ENCODE data around the gene LRIG1.
"Not testable (repeated sequence)": the region's sequence is repeated elsewhere in the genome, so short reads cannot be mapped to it uniquely, and the experiment has no call there.

Gene LRIG1

DNA sequence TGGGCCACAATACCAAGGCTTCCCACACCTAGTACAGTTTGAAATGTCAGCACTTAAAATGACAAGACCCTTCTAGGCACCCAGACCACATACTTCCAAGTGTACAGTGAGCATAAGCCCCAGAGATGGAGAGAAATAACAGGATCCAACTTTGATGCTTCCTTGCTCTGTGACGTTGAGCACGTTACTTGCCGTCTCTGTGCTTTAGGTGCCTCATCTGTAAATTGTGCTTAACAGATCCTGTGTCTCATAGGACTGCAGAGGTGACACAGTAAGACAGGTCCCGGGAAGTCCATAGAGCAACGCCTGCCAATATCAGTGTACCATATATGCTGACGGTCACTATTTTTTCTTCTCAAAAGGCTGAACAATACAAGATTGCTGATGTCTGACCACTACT, 59.1 kb downstream of the LRIG1 start:
- no peak for DNase-seq

- DNase-seq: no peak
These were observed 59.7 kb downstream of the LRIG1 start for GRCh38 chr3:66441129-66441528.

GRCh38 chr3:66439666-66440344, 61.0 kb downstream of the LRIG1 start:
- DNase-seq: peak; percentile 92

DNA sequence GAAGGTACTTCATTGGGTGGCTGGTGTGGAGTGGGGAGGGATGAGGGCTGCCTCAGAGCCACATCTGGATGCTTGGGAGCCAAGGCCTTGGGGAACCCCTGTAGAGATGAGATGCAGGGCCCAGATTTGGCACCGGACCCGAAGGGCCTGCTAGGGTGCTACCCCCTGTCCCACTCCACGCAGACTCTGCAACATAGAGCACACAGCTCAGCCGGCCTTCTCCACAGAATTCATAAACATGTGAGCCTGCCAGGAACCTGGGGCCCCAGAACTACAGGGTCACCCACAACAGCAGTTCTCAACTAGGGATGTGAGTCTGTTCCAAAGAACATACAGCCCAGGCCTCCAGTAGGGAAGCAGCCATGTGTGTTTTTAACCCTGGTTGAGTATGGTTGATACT, 62.8 kb downstream of the LRIG1 start:
- no peak for DNase-seq

DNA sequence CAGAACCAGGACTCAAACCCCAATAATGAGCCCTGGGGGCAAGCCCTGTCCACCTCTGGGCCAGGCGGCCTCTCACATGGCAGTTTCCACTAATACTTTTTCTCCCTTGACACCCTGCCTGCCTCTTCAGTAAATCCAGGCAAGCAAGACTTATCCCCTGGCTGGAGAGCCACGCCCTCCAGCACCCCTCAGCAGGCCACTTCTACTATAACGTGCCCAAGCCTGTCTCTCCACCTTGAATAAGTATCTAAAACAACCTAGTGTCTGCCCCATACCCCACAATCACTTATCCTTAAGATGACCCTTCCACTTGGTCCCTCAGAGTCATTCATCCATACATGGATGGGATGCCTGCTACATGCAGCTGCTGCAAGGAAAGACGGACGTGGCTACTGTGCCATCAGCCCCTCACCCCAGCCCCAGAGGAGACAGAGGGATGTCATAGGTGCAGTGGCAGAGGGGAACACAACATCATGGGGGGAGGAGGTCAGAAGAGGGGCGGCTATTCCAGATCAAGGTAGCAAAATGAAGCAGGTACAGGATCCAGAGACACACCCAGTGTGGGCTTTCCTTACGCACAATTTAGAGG, 63.4 kb downstream of the LRIG1 start:
- DNase-seq: peak; percentile 71

GRCh38 chr3:66435989-66436388, 64.8 kb downstream of the LRIG1 start:
- no peak for DNase-seq

GRCh38 chr3:66434726-66435125, 66.1 kb downstream of the LRIG1 start:
- DNase-seq: no peak

DNA sequence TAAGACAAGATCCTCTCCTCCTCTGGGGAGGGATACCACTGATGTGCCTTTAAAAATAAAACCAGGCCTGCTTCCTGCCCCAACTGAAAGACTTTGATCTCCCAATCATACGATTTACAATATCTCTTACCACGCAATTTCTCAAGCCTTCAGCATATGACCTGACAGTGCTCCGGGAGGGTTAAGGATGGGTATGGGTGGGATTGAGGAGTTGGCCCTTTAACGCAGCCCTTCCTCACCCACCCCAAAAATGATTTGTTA, 67.4 kb downstream of the LRIG1 start:
- no peak for DNase-seq

DNA sequence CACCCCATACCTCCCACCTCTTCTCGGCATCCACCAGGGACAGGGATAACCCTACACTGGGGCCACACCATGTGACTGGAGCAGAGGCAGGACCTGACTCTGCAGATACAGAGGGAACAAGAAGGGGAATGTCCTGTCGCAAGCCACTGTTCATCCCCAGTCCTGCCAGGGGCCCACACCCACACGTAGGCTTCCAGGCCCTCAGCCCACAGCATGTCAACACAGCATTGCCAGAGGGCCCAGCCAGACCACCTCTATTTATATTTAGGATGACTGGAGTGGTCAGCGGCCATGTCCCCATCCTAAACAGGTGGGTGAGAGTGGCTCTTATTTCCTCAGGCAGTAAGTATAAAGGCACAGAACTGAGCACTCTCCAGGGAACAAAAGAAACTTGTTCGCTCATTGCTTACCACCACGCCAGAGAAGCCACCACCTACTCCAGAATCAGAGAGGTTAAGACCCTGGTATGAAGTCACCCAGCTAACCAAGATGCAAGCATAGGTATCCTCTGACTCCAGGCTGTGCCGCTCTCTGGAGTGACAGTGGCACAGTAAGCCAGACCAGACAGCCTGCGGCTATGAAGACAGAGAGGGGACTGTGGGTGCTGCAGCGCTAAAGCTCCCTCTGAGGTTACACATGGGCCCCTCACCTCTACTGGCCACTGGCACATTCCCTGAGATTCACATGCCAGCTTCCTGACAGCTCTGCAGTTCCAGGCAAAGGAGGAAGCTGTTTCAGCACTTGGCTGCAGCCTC, 67.9 kb downstream of the LRIG1 start:
- DNase-seq: no peak

DNA sequence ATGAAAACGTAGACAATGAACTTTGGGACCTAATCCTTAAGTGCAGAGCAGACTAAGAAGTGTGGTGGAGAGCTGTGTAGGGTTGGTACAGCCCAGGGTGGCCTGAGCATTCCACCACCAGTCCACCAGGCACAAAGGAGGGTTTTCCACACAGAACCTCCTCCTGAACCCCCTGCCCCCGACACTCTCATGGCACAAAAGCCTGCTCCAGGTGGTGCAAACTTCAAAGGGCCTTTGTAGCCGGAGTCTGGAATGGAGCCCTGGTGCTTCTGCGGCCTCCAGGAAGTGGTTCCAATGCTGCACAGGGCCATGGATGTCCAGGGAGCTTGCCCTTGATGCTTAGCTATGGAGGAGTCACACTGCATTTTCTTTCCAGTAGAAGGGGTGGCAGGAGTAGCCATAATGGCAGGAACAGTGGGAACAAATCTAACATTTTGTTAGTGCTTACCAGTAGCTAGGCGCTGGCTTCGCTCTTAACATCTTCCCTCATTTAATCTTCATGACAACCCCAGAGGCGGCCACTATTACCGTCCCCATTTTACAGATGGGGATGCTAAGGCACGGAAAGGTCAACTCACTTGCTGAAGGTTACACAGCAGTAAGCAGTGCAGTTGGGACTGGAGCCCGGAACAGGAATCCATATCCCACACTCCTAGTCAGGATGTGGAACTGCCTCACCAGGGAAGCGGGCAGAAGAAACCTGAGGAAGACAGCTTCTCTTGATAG, 68.6 kb downstream of the LRIG1 start:
- DNase-seq: peak; percentile 32

DNA sequence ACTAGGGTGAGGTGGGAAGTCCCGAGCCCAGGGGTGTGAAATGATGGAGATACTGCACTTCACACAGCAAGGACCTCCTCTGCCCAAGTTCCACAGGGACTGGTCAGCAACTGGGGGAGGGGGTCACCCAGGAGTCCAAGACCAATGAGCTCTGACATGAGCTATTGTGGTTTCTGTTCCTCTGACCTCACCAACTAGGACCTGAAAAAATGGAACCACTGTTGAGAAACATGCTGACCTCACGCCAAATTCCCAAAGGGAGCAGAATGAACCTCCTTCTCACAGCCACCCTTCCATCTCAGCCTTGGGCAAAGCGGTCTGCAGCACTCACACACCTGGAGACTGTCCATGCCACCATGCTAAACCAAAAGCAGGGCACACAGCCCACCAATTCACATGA, 69.3 kb downstream of the LRIG1 start:
- DNase-seq: no peak

GRCh38 chr3:66430876-66431275, 69.9 kb downstream of the LRIG1 start:
- no peak for DNase-seq

- peak; percentile 93 for DNase-seq
These were observed 72.1 kb downstream of the LRIG1 start for GRCh38 chr3:66428733-66429132.

DNA sequence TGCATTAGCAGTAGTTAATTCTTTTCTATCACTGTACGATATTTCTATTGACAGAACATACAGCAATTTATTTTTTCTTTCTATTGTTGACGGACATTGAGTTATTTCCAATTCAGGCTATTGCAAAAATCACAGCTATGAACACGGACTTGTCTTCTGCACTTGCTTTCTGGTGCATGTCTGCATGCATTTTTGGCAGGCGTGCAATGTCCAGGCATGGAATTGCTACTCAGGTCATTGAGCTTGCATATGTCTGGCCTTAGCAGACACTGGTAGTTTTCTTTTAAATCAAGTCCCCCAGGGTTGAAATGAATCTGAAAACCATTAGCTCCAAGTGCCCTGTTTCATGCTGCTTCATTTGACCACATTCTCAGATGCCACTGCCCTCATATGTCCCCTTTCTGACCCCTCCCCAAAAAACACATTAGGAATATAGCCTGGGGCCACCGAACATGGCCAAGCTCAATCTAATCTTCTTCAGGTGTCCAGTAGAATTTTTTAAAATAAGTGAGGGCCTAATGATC, 72.8 kb downstream of the LRIG1 start:
- no peak for DNase-seq

- DNase-seq: no peak
These were observed 73.5 kb downstream of the LRIG1 start for GRCh38 chr3:66427352-66427751.

DNA sequence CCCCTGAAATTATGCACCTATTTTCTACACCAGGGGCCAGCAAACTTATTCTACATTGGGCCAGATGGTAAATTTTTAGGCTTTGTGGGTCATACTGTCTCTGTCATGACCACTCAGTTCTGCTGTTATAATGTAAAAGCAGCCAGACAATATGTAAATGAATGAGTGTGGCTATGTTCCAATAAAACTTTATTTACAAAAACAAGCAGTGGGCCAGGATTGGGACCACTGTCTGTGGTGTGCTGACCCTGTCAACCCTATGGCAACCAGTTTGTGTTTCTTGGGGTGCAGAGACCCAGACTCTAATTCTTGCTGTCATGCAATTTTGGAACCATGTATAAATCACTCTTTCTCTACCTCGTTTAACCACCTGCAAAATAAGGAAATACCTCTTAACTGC, 74.7 kb downstream of the LRIG1 start:
- DNase-seq: no peak

DNA sequence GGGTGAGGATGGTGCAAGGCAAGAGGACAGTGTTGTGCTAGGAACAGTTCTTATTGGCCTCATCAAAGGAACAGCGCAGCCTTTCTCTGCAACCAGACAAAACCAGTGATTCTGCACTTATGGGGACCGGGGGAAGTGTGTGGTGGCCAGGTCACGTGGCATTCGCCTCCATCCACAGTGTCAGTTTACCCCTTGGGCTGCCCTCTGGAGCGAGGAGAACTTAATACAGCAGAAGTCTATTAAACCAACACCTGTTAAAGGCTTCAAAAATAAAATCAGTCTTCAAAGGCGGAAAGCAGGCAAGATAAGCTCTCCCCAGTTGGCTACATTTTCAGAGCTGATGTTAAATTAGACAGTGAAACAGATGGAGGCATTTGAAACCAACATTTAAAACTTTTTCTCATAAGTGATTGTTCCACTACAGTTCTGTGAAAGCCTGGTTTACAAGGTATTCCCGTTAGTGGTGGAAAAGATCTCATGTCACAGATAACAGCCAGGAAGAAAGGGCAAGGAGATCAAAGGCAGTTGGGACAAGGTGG, 75.2 kb downstream of the LRIG1 start:
- DNase-seq: no peak

DNA sequence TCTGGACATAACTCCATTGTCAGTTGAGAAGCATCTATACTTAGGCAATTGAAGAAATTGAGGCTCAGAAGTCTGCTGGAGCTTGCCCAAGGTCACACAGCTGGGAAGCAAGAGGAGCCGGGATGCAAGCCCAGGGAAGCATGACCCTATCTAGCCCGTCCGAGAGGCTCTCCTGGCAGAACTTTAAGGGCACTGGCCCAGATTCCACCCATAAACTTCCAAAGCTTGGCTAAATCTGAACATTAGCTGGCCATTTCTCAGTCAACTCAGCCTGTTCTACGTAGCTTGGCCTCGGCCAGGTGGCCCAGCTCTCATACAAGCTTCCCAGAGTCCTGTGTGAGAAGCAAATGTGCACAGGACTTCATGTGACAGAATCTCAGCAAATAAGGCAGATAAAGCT, 75.8 kb downstream of the LRIG1 start:
- DNase-seq: no peak

DNA sequence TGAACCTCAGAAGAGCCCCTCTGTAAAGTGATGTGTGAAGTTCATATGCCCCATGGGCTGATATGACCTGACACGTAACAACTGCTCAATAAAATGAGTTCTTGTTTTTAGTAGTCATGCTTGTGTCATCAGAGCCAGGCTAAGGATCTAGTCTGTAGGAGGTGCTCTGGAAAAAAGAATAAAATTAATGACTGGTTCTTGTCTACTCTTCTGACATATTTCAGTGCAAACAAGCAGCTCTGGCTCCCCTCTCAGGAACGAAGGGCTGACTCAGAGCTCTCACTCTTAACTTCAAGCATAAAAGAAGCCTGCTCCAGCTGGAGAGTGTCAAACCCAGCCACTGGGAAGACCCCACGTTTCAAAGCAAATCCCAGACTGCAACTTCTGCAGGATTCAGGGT, 77.0 kb downstream of the LRIG1 start:
- no peak for DNase-seq

DNA sequence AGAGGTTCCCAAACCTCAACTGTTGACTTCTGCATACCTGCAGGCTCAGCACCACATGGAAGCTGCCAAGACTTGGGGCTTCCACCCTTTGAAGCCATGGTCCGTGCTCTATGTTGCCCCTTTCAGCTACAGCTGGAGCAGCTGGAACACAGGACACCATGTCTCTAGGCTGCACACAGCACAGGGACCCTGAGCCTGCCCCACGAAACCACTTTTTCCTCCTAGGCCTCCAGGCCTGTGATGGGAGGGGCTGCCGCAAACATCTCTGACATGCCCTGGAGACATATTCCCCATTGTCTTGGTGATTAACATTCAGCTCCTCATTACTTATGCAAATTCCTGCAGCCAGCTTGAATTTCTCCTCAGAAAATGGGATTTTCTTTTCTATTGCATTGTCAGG, 78.9 kb downstream of the LRIG1 start:
- DNase-seq: not testable (repeated sequence)

DNA sequence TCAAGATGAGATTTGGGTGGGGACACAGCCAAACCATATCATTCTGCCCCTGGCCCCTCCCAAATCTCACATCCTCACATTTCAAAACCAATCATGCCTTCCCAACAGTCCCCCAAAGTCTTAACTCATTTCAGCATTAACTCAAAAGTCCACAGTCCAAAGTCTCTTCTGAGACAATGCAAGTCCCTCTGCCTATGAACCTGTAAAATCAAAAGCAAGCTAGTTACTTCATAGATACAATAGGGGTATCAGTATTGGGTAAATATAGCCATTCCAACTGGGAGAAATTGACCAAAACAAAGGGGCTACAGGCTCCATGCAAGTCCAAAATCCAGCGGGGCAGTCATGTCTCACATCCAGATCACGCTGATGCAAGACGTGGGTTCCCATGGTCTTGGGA, 79.7 kb downstream of the LRIG1 start:
- not testable (repeated sequence) for DNase-seq

DNA sequence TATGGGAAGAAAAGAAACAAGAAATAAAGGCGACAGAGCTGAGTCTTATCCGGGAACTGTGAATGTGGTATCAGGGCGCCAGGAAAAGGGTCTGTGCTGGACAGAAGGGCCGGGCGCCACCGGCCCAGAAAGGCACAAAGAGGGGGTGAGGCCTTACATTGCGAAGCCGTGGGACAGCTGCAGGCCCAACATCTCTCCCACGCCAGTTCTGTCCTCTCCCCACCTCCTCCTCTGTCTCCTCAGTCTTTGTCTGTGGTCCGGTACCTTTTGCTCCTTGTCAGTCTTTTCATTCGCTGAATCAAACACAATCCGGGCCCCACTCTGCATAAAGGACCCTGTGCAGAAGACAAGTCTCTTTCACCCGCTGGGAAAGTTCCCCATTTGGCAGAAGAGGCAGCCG, 81.8 kb downstream of the LRIG1 start:
- no peak for DNase-seq

DNA sequence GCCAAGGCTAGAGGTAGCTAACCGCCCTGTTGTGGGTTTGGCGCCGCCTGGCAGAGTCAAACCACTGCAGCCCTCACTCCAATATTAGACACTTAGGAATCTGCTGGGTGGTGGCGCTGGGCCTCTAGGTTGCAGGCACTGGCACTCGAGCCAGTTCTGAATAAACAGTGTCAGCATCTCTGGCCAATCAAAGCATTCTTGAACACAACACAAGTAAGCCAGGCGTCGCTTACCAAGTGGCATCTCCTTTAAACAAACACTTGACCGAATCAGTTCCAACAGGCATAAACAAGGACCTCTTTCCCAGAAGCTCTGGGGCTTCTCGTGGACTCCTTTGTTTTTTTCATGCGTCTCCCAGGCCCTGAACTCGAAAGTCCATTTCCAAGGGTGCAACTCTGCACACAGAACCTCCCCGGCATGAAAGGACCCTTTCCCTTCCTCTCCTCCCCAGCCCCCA, 82.3 kb downstream of the LRIG1 start:
- DNase-seq: no peak

Measured in NCI-H69 (cell line).